GM08714 (cell line): ENCODE results near the gene IGF2BP1.
"Not testable (repeated sequence)": the region's sequence is repeated elsewhere in the genome, so short reads cannot be mapped to it uniquely, and the experiment has no call there.

ENCODE experiments used
- H3K4me3 ChIP-seq: fragments of 200-500 bp; sonication (Bioruptor generic); 2 replicates; pipeline ENCODE4 v1.5.1; 2014; ENCODE audit warnings: mild to moderate bottlenecking, low read length, inconsistent platforms
- ZNF274 ChIP-seq: IDR thresholded peaks from 2 replicates; pipeline ENCODE4 v1.6.1; 2012; ENCODE audit warnings: mild to moderate bottlenecking, low read depth, low read length

The IGF2BP1 gene

GRCh38 chr17:49079840-49080663, 82.9 kb downstream of the IGF2BP1 start:
- TF ChIP-seq ZNF274: no peak
- no peak overlapping the region for H3K4me3 ChIP-seq

GRCh38 chr17:49082231-49082630, 85.0 kb downstream of the IGF2BP1 start:
- TF ChIP-seq ZNF274: no peak
- no peak overlapping the region for H3K4me3 ChIP-seq

- not testable (repeated sequence) for H3K4me3 ChIP-seq
Observed at GRCh38 chr17:49085046-49085445, 87.9 kb downstream of the IGF2BP1 start.

- no peak for TF ChIP-seq ZNF274
- no peak overlapping the region for H3K4me3 ChIP-seq
Observed at GRCh38 chr17:49085565-49086315, 88.6 kb downstream of the IGF2BP1 start.

GRCh38 chr17:49086316-49086605, 89.1 kb downstream of the IGF2BP1 start:
- no peak for TF ChIP-seq ZNF274

GRCh38 chr17:49086649-49087048, 89.5 kb downstream of the IGF2BP1 start:
- TF ChIP-seq ZNF274: no peak
- no peak overlapping the region for H3K4me3 ChIP-seq

More at GRCh38 chr17:49086316-49086605, 89.1 kb downstream of the IGF2BP1 start:
- no peak overlapping the region for H3K4me3 ChIP-seq

- no peak overlapping the region for H3K4me3 ChIP-seq
- TF ChIP-seq ZNF274: no peak
Observed at GRCh38 chr17:49089094-49089493, 91.9 kb downstream of the IGF2BP1 start.

- H3K4me3 ChIP-seq: no peak overlapping the region
- no peak for TF ChIP-seq ZNF274
Observed at GRCh38 chr17:49090878-49091594, 93.9 kb downstream of the IGF2BP1 start.

GRCh38 chr17:49093131-49093530, 95.9 kb downstream of the IGF2BP1 start:
- no peak for TF ChIP-seq ZNF274
- H3K4me3 ChIP-seq: no peak overlapping the region

- H3K4me3 ChIP-seq: no peak overlapping the region
- no peak for TF ChIP-seq ZNF274
Observed at GRCh38 chr17:49100601-49101000, 103.4 kb downstream of the IGF2BP1 start.

- no peak for TF ChIP-seq ZNF274
- H3K4me3 ChIP-seq: no peak overlapping the region
Observed at GRCh38 chr17:49101054-49101534, 103.9 kb downstream of the IGF2BP1 start.

- H3K4me3 ChIP-seq: not testable (repeated sequence)
Observed at GRCh38 chr17:49103360-49103759, 106.2 kb downstream of the IGF2BP1 start.

GRCh38 chr17:49104511-49105074, 107.4 kb downstream of the IGF2BP1 start:
- H3K4me3 ChIP-seq: no peak overlapping the region
- TF ChIP-seq ZNF274: no peak
